ENCODE measurements around the gene UGT1A8. TPM values are rescaled to one million over a fixed set of nuclear protein-coding genes. Genes with fewer than 3 reads are reported as not detected.
"Not testable (repeated sequence)": the region's sequence is repeated elsewhere in the genome, so short reads cannot be mapped to it uniquely, and the experiment has no call there.

UGT1A8 gene
- total and polyA plus RNA-seq, 9 of the 15 experiments (the other 6 are each of a cell fraction or from before 2014, with no cell fraction given), result 0.04 TPM; not detected in 8

GRCh38 chr2:233745073-233745755 lies 127.8 kb downstream of the UGT1A8 start (continued):
- TF ChIP-seq THAP7 (CRISPR knock-in tag; IDR thresholded peaks at IDR 0.05) (no peak), ZNF324 (CRISPR knock-in tag; IDR thresholded peaks at IDR 0.05) (no peak), E2F1 (CRISPR knock-in tag; IDR thresholded peaks at IDR 0.05) (no peak)

- H2AFZ ChIP-seq (ENCODE audit: low read depth, low read length); H3K36me3 ChIP-seq (ENCODE audit: control insufficient read depth, insufficient read depth, low read length); H3K9me1 ChIP-seq (ENCODE audit: control insufficient read depth, insufficient read depth, low read length); in situ Hi-C loops (cut with MboI); H3K4me1 ChIP-seq (replicated peaks in 1 of 2; ENCODE audit: control insufficient read depth in 2 of 2, insufficient read depth in 2 of 2, low read length in 2 of 2); H4K20me1 ChIP-seq (replicated peaks; ENCODE audit: control insufficient read depth, insufficient read depth, low read length); H3K4me2 ChIP-seq (ENCODE audit: insufficient read depth, low read length); DNase-seq (ENCODE audit: extremely low read depth in 1 of 4, low spot score in 3 of 4); H3K79me2 ChIP-seq (ENCODE audit: control insufficient read depth, insufficient read depth, low read length); H3K27me3 ChIP-seq (ENCODE audit: control insufficient read depth in 2 of 2, insufficient read depth in 2 of 2, low read length in 2 of 2); ATAC-seq; FAIRE-seq; CTCF ChIA-PET (ENCODE audit: low intra/inter-chr PET ratio); BruUV-seq (replicated peaks); H3K9ac ChIP-seq (ENCODE audit: insufficient read depth in 1 of 2, low read depth in 2 of 2, low read length in 2 of 2); H3K27ac ChIP-seq (ENCODE audit: extremely low read depth, low read depth, low read length); H3K4me3 ChIP-seq; H3K9me3 ChIP-seq (replicated peaks; ENCODE audit: control insufficient read depth, insufficient read depth, low read depth, low read length); intact Hi-C loops (cut with micrococcal nuclease); POLR2A ChIA-PET: not testable (repeated sequence)
- 0% methylated on average over 2 of the region's 2 CpGs for WGBS (ENCODE audit: insufficient coverage, low coverage, missing lambda C conversion rate)
Measured at GRCh38 chr2:233745838-233746237, 128.4 kb downstream of the UGT1A8 start.
